Stimulated activated naive B cell treated with anti-CD40 and anti-IgM and Interleukin-4, amounts not matched to agents 10 μg/mL and 1 μg/mL and 100 μg/mL, for 72 hours (primary cell): ENCODE measurements around the gene GABRA6.

Experiments
- ATAC-seq, 2 donors: fragments of 150-1000 bp; cut with Tn5 transposase; replicated peaks; 2 replicates each; pipeline ENCODE4 v1.10.0; 2021; ENCODE audit warnings: moderate library complexity in 1 of 2
- DNase-seq: peaks from one replicate; pipeline ENCODE4 v3.0.0; 2021
- H3K27ac Mint-ChIP-seq: one replicate; pipeline ENCODE4 v1.8.0; 2022; ENCODE audit warnings: mild to moderate bottlenecking, mixed read lengths
- H3K27me3 Mint-ChIP-seq, 2 donors: one replicate each; pipeline ENCODE4 v1.8.0; 2022; ENCODE audit warnings: mixed read lengths in 2 of 2
- H3K36me3 Mint-ChIP-seq, 2 donors: one replicate each; pipeline ENCODE4 v1.8.0; 2022; ENCODE audit warnings: mixed read lengths in 2 of 2, mild to moderate bottlenecking in 1 of 2
- H3K4me1 Mint-ChIP-seq, 2 donors: one replicate each; pipeline ENCODE4 v1.8.0; 2022; ENCODE audit warnings: mixed read lengths in 2 of 2, mild to moderate bottlenecking in 1 of 2
- H3K4me3 Mint-ChIP-seq, 2 donors: one replicate each; pipeline ENCODE4 v1.8.0; 2022; ENCODE audit warnings: mild to moderate bottlenecking in 2 of 2, mixed read lengths in 2 of 2, moderate library complexity in 1 of 2
- H3K9me3 Mint-ChIP-seq, 2 donors: one replicate each; pipeline ENCODE4 v1.8.0; 2022; ENCODE audit warnings: mixed read lengths in 2 of 2, mild to moderate bottlenecking in 1 of 2

GABRA6 gene

DNA sequence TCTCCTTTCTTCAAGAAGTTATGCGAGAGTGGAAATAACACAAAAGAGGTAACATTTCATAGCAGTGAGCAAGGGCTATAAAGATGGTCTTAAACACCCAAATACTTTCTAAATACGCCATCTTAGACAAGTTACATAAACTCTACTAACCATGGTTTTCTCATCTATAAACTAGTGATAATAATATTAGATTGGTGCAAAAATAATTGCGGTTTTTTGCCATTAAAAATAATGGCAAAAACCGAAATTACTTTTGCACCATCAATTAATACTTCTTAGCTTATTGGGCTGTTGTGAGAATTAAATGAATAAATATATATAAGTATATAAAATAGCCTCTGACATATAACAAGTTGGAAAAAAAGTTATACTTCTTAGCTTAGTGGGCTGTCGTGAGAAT lies 23.7 kb downstream of the GABRA6 start:
- H3K9me3 Mint-ChIP-seq = no peaks in the 10 kb centered on the region
- no peak overlapping the region for H3K4me3 Mint-ChIP-seq
- ATAC-seq = no peak
- DNase-seq = no peak
- H3K27ac Mint-ChIP-seq = no peak overlapping the region
- no peaks in the 10 kb centered on the region for H3K27me3 Mint-ChIP-seq
- H3K4me1 Mint-ChIP-seq = no peaks in the 10 kb centered on the region
- H3K36me3 Mint-ChIP-seq = no peaks in the 10 kb centered on the region

DNA sequence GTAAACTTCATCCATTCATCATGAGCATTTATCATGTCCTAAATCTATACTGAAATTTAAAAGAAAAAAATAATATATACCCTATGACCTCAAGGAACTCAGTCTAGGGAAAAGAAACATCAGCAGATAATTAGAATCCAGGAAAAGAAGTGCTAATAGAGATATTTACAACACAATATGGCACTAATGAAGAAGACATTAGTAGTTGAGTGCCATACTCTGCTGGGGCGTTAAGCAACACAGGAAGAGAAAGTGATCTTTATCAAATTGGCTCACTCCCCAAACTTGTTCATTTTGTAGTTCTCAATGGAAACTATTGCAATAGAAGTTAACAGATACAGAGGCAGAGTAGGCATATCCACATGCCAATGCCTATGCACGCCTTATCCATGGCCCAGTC lies 27.5 kb downstream of the GABRA6 start:
- no peak overlapping the region for H3K4me3 Mint-ChIP-seq
- DNase-seq = no peak
- no peak for ATAC-seq

DNA sequence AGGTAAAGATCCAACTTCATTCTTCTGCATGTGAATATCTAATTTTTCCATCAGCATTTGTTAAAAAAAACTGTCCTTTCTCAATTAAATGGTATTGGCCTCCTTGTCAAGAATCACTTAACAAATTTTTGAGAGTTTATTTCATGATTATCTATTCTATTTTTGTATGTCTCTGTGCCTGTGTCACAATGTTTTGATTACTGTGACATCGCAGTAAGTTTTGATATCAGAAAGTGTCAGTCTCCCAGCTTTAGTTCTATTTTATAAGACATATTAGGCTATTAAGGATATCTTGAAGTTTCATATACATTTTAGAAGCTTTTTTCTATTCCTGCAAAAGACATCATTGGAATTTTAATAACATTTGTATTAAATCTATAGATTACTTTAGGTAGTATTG lies 33.6 kb downstream of the GABRA6 start:
- Mint-ChIP-seq H3K9me3 (no peaks in the 10 kb centered on the region), H3K4me3 (no peak overlapping the region)

More for the DNA sequence above, 27.5 kb downstream of the GABRA6 start:
- H3K27ac Mint-ChIP-seq = no peak overlapping the region
- no peaks in the 10 kb centered on the region for H3K4me1 Mint-ChIP-seq
- no peaks in the 10 kb centered on the region for H3K36me3 Mint-ChIP-seq
- no peaks in the 10 kb centered on the region for H3K9me3 Mint-ChIP-seq
- H3K27me3 Mint-ChIP-seq = no peaks in the 10 kb centered on the region

DNA sequence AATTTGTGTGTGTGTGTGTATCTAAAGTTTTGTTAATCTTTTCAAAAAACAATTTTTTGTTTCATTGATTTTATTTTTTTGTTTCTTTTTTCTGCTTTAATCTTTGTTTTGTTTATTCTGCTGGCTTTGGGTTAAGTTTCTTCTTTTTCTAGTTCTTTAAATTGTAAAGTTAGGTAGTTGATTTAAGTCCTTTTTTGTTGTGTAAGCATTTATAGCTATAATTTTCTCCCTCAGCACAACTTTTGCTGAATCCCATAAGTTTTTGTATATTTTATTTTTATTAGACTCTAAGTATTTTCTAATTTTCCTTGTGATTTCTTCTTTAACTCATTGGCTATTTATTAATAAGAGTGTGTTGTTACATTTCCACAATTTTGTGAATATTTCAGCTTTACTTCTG lies 34.9 kb downstream of the GABRA6 start:
- Mint-ChIP-seq H3K27me3 (no peaks in the 10 kb centered on the region), H3K36me3 (no peaks in the 10 kb centered on the region), H3K4me3 (no peak overlapping the region), H3K9me3 (no peaks in the 10 kb centered on the region), H3K27ac (no peak overlapping the region), H3K4me1 (no peaks in the 10 kb centered on the region)
- no peak for DNase-seq
- ATAC-seq = no peak

More for the DNA sequence above, 33.6 kb downstream of the GABRA6 start:
- ATAC-seq (no peak), DNase-seq (no peak)
- H3K4me1 Mint-ChIP-seq = no peaks in the 10 kb centered on the region
- no peak overlapping the region for H3K27ac Mint-ChIP-seq
- no peaks in the 10 kb centered on the region for H3K36me3 Mint-ChIP-seq
- no peaks in the 10 kb centered on the region for H3K27me3 Mint-ChIP-seq

DNA sequence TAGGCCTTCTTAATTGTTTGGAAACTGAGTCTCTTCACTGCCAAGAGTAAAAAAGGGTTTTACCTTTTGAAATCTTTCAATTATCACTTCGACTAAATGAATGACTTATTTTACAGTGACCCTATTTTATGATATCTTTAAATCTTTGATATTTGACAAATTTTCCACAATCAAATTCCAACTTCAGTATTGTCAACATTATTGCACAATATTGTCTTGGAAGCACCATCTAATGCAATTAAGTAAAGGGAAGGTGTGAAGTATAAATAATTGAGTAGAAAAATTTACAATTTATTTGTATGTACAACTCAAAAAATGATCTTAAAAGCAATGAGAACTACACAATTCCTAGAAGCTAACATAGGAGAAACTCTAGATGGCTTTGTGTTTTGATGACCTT lies 49.2 kb downstream of the GABRA6 start:
- DNase-seq (no peak), ATAC-seq (no peak)
- Mint-ChIP-seq H3K4me1 (no peaks in the 10 kb centered on the region), H3K27ac (no peak overlapping the region), H3K36me3 (no peaks in the 10 kb centered on the region), H3K27me3 (no peaks in the 10 kb centered on the region), H3K9me3 (peaks cover 3% of the 10 kb centered on the region in 2 donors), H3K4me3 (no peak overlapping the region)

DNA sequence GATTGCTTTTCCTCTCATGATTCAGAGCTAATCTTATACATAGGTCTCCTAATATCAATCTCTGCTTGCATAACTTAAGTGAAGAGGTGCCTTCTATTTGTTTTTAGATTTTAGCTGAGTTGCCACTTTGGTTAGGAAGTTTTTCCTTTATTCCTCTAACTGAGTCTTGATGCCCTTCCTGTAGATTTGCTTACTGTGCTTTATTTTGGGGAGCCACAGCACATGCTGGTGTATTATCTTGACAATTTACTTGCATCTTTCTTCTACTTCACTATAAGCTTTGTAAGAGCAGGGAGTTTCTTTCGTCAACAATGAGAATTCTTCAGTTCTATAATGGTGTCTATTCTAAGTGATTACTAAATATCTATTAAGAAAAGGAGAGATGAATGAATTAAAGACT lies 54.9 kb downstream of the GABRA6 start:
- Mint-ChIP-seq H3K4me1 (no peaks in the 10 kb centered on the region), H3K27me3 (no peaks in the 10 kb centered on the region), H3K27ac (no peak overlapping the region), H3K4me3 (no peak overlapping the region), H3K36me3 (no peaks in the 10 kb centered on the region), H3K9me3 (peaks cover 7 to 10% of the 10 kb centered on the region in 2 donors)
- DNase-seq (no peak), ATAC-seq (no peak)

DNA sequence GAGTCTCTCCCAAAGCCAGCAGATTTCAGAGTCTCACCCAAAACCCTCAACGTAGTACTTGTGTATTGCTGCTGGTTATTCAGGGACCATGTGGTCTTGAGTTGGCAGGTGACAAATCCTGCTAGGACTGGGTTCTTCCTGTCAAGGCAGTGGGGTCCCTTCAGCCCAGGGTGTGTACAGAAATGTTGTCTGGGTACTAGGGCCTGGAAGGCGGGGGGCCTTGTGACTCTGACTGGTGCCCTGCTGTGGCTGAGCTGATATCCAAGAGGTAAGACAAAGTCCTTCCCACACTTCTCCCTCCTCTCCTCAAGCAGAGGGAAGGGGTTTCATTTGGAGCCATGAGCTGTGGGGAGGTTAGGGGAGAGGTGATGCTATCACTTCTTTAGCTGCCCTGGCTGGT lies 58.8 kb downstream of the GABRA6 start:
- no peaks in the 10 kb centered on the region for H3K4me1 Mint-ChIP-seq
- H3K27ac Mint-ChIP-seq = no peak overlapping the region
- H3K4me3 Mint-ChIP-seq = no peak overlapping the region
- no peaks in the 10 kb centered on the region for H3K27me3 Mint-ChIP-seq
- no peak for DNase-seq
- peaks cover 7 to 10% of the 10 kb centered on the region in 2 donors for H3K9me3 Mint-ChIP-seq
- ATAC-seq = no peak
- H3K36me3 Mint-ChIP-seq = no peaks in the 10 kb centered on the region

DNA sequence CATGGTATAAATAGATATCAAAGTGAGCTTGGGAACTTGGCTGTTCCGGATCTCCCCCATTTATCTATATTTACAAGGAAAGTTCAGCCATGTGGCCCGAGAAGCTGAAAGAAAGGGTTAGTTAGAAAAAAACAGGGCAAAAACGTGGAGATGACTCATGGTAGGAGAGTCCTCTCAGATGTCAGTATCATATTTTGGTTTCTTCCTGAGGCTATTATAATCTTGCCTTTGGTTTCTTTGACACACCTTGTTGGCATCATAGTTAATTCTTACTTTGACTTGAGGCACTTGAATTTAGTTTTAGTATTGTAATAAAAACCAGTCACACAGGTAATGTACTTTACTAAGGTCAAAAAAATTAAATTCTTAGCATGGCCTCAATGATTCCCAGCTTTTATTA lies 59.9 kb downstream of the GABRA6 start:
- no peak for ATAC-seq
- no peak overlapping the region for H3K4me3 Mint-ChIP-seq
- H3K9me3 Mint-ChIP-seq = peaks cover 0 to 9% of the 10 kb centered on the region in 2 donors
- no peak for DNase-seq
- H3K27me3 Mint-ChIP-seq = no peaks in the 10 kb centered on the region
- no peak overlapping the region for H3K27ac Mint-ChIP-seq
- no peaks in the 10 kb centered on the region for H3K4me1 Mint-ChIP-seq
- no peaks in the 10 kb centered on the region for H3K36me3 Mint-ChIP-seq

DNA sequence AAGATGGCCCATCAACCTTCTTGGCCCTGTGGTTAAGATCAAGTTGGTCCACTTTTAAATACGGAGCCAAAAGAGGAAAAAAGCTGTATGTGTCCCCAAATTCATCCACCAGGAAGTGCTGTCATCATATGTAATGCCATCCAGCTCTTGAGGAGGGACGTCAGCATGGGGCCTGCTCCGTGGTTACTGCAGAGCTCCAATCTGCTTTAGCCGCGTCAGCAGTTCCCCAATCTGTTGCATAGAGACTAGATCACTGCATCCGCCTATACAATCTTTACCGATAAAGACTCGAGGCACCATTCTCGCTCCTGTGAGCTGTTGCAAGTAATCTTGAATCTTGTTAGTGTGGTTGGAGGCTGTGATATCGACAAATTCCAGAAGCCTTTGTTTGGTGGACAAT lies 65.7 kb downstream of the GABRA6 start:
- Mint-ChIP-seq H3K36me3 (no peaks in the 10 kb centered on the region), H3K9me3 (peaks cover 5 to 8% of the 10 kb centered on the region in 2 donors), H3K4me3 (no peak overlapping the region), H3K27me3 (no peaks in the 10 kb centered on the region), H3K27ac (no peak overlapping the region), H3K4me1 (no peaks in the 10 kb centered on the region)
- DNase-seq = no peak
- no peak for ATAC-seq
